GM21737 (cell line): ENCODE measurements around the gene GNG4.
"Not testable (repeated sequence)": the region's sequence is repeated elsewhere in the genome, so short reads cannot be mapped to it uniquely, and the experiment has no call there.

Experiments
- ATAC-seq: cut with Tn5 transposase; IDR thresholded peaks from one replicate; pipeline ENCODE4 v1.9.1; 2021; ENCODE audit warnings: mild to moderate bottlenecking, moderate library complexity; ENCODE audit not compliant: unreplicated experiment

Gene GNG4

GRCh38 chr1:235546369-235547155 is 103.0 kb downstream of the GNG4 start:
- ATAC-seq = not testable (repeated sequence)

GRCh38 chr1:235545292-235545930 is 104.2 kb downstream of the GNG4 start:
- no peak for ATAC-seq

GRCh38 chr1:235542845-235543244 is 106.7 kb downstream of the GNG4 start:
- not testable (repeated sequence) for ATAC-seq

DNA sequence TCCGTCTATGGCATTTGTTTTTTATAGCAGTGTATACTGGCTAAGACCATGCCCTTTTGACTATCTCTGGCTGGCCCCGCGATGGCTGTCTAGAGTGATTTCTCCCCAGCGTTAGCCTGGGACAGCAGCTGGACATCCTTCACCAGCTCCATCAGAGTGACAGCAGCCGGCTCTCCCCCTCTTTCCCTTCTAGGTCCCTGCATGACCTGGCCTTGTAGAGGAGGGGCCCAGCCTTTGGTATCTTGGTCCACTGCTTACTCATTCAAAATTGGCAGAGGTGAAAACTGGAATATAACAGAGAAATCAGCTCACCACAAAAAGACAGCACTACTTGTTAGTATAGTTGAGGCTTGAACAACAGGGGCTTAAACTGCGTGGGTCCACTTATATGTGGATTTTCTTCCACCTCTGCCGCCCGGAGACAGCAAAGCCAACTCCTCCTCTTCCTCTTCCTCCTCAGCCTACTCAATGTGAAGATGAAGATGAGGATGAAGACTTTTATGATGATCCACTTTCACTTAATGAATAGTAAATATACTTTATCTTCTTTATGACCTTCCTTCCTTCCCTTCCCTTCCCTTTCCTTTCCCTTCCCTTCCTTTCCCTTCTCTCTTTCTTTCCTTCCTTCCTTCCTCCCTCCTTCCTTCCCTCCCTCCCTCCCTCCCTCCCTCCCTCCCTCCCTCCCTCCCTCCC is 116.0 kb downstream of the GNG4 start:
- ATAC-seq = no peak

DNA sequence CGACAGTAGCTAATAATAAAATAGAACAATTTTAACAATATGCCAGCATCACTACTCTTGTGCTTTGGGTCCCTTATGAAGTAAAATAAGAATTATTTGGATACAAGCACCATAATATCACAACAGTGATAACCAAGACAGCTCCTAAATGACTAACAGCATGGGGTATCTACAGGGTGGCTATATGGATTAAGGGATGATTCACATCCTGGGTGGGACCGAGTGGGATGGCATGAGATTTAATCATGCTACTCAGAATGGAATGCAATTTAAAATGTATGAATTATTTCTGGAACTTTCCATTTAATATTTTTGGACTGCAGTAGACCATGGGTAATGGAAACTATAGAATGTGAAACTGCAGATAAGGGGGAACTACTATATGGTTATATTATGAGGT is 117.2 kb downstream of the GNG4 start:
- no peak for ATAC-seq

- ATAC-seq = no peak
Observed at GRCh38 chr1:235527196-235527814, 122.3 kb downstream of the GNG4 start.

- no peak for ATAC-seq
Observed at GRCh38 chr1:235525314-235525713, 124.3 kb downstream of the GNG4 start.

DNA sequence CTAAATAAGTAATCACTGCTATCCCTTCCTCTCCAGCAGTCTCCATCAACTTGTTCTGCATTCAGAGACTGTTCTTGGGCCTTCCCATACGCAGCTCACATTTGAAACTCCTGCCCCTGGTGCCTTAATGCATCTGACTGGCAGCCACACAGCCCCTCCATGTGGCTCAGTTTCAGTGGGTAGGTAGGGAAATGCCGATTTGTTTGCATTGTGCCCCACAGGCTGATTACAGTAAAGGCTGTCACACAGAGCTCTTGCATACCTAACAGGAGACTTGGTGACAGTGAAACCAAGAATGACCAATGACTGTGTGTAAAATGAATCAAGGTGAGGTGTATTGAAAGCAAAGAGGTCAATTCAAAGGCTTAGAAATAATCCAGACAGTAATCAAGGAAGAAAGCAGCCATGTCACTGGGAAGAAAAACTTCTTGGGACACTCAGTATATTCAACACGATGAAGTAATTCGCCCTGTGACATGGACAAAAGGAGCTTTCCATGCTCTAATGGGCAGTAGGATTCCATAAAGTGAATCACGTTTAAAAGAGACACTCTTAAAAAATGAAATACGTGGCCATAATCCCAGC is 132.6 kb downstream of the GNG4 start:
- no peak for ATAC-seq

GRCh38 chr1:235515844-235516512 is 133.6 kb downstream of the GNG4 start:
- no peak for ATAC-seq

GRCh38 chr1:235513495-235514366 is 135.9 kb downstream of the GNG4 start:
- no peak for ATAC-seq

DNA sequence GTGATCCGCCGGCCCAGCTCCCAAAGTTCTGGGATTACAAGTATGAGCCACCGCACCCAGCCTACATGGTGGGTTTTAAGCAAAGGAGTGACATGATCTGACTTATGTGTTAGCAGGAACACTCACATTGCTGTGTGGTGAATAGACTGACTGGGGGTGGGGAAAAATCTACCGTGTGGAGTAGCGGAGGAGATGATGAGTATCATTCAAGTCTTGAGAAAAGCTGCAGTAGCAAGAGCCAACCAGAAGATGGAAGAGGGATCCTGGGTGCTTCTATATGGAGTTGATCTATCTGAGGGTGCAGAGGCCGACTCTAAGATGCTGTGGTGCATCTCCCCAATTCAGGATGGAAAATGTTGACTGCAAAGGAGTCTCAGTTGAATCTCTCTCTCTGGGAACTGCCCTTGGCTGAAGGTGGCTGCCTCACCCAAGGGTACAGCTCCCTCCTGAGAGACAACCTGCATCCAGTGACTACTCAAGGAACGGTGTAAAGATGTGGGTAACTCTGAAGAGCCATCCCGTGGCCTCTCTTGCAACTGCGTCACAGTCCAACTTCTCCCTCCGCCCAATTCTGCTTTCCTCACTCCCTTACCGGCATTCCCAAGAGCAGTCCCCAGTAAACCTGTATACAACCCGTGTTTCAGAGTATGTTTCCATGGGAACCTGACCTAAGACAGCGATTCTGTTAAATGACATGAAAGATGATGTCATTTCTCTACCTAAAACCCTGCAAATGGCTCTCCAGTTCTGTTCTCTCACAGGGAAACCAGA is 137.9 kb downstream of the GNG4 start:
- no peak for ATAC-seq

- no peak for ATAC-seq
Observed at GRCh38 chr1:235510823-235511222, 138.8 kb downstream of the GNG4 start.

- no peak for ATAC-seq
Observed at GRCh38 chr1:235507623-235508022, 142.0 kb downstream of the GNG4 start.

DNA sequence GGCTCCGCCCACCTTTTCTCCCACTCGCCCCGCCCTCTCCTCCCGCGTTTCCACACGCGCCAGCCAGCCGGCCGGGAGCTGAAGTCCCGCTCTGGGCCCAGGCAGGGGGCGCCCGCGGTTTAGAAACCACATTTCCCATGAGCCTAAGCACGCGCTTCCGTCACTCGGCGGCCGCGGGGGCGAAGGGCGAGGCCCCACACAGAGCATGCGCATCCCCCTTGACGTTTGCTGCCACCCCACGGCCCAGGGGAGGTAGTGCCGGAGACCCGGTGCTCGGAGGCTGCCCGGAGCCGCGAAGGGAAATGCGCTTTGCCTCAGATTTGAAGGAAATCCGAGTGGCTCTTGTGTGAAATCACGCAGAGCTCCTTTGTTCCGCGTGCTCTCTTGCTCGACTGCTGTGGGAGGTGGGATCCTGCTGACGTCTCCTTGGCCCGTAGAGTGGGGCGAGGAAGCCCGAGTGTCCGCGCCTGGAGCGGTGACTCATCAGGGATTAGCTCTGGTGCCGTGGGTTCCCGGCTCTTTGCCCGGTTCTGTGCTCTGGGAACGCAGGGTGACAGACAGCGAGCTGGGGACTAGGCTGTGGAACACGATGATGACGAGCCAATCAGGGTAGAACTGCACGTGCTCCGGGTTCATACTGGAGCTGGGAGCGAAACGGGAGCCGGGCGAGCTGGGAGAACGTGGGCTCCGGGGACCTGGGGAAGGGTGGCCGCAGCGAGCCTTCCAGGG is 144.9 kb downstream of the GNG4 start:
- peak; percentile 78 for ATAC-seq

- peak; percentile 38 for ATAC-seq
Observed at GRCh38 chr1:235504122-235504493, 145.5 kb downstream of the GNG4 start, which contains the start of gene B3GALNT2. Gene B3GALNT2, minus strand, starts transcription at chr1:235504452. Its CDS starts 200 bp downstream, at chr1:235504252.

- peak; percentile 16 for ATAC-seq
Observed at GRCh38 chr1:235503403-235504121, 146.0 kb downstream of the GNG4 start.

GRCh38 chr1:235502601-235503402 is 146.8 kb downstream of the GNG4 start:
- ATAC-seq = no peak
